Hepatocyte (in vitro differentiated cells): ENCODE results near the gene SMPDL3B.

Source experiments
- EZH2 ChIP-seq: fragments of 200-600 bp; sonication (generic); IDR thresholded peaks from 2 replicates; pipeline ENCODE4 v1.6.1; 2016; ENCODE audit warnings: antibody characterized with exemption, mild to moderate bottlenecking, borderline replicate concordance
- EZH2phosphoT487 ChIP-seq: fragments of 200-600 bp; sonication (generic); IDR thresholded peaks from one replicate; pipeline ENCODE4 v1.6.1; 2018; ENCODE audit warnings: antibody characterized with exemption, mild to moderate bottlenecking, low read depth, moderate library complexity; ENCODE audit not compliant: unreplicated experiment, severe bottlenecking
- TF ChIP-seq, protein P1 (sequence below): fragments of 200-600 bp; sonication (generic); IDR thresholded peaks from 2 replicates; pipeline ENCODE4 v1.5.1; 2016; ENCODE audit warnings: antibody characterized with exemption, mild to moderate bottlenecking; ENCODE audit not compliant: poor library complexity

DNA sequence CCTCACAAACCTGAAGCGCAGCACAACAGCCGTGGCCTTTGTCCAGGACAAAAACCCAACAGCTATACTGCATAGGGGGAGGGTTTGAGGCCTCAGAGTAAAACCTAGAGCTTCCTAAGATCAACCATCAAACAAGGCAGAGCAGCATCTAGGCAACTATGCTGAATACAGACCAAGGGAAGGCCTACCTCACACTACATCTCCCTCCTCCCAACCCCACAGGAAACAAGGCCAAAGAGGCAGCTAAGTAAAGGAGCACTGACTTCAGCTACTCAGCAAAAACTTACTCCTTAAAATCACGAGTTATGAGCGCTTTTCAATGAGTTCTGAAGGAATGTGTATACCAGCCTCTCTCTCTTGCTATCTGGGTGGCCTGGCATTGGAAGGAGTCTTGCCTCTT, 37.3 kb downstream of the SMPDL3B start:
- TF ChIP-seq EZH2 (no peak), EZH2phosphoT487 (no peak)
- TF ChIP-seq, protein P1, sequence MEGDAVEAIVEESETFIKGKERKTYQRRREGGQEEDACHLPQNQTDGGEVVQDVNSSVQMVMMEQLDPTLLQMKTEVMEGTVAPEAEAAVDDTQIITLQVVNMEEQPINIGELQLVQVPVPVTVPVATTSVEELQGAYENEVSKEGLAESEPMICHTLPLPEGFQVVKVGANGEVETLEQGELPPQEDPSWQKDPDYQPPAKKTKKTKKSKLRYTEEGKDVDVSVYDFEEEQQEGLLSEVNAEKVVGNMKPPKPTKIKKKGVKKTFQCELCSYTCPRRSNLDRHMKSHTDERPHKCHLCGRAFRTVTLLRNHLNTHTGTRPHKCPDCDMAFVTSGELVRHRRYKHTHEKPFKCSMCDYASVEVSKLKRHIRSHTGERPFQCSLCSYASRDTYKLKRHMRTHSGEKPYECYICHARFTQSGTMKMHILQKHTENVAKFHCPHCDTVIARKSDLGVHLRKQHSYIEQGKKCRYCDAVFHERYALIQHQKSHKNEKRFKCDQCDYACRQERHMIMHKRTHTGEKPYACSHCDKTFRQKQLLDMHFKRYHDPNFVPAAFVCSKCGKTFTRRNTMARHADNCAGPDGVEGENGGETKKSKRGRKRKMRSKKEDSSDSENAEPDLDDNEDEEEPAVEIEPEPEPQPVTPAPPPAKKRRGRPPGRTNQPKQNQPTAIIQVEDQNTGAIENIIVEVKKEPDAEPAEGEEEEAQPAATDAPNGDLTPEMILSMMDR = no peak
